ENCODE results near the gene PFDN2.

The PFDN2 gene

GRCh38 chr1:161091093-161091492 lies 26.7 kb downstream of the PFDN2 start:
- Histone ChIP-seq H3K36me3 (replicated peaks; ENCODE audit: insufficient read depth, low read length) (no peaks in the 10 kb centered on the region), H3K4me2 (ENCODE audit: low read depth, low read length) (no peak overlapping the region), H3K9me2 (replicated peaks; ENCODE audit: insufficient read depth, low read length) (no peaks in the 10 kb centered on the region), H3K79me2 (ENCODE audit: low read length) (no peaks in the 10 kb centered on the region), H3K9me3 (replicated peaks; ENCODE audit: insufficient read depth, low read length) (no peaks in the 10 kb centered on the region), H4K20me1 (ENCODE audit: insufficient read depth, low read length) (no peaks in the 10 kb centered on the region), H3F3A (ENCODE audit: insufficient read depth, low read length) (no peaks in the 10 kb centered on the region), H3K27me3 (replicated peaks; ENCODE audit: insufficient read depth, low read length) (no peaks in the 10 kb centered on the region), H3K4me3 (ENCODE audit: low read length) (no peak overlapping the region), H3K4me1 (ENCODE audit: low read length) (0 out of 2 replicates have a peak, but pooled peaks cover 2% of the 10 kb centered on the region), H2AFZ (ENCODE audit: low read length) (no peak overlapping the region), H3K27ac (ENCODE audit: low read length) (no peak overlapping the region), H3K9ac (ENCODE audit: low read length) (no peak overlapping the region)
- TF ChIP-seq EZH2 (optimal IDR thresholded peaks at IDR 0.05; ENCODE audit: low read depth, low read length) (no peak), EZH2phosphoT487 (IDR thresholded peaks at IDR 0.05; ENCODE audit: low read length) (no peak), CTCF (IDR thresholded peaks at IDR 0.05; ENCODE audit: low read length) (no peak)
- no peak for DNase-seq

GRCh38 chr1:161090617-161091016 lies 27.2 kb downstream of the PFDN2 start:
- H2AFZ ChIP-seq (ENCODE audit: low read length): no peak overlapping the region
- H3K4me1 ChIP-seq (ENCODE audit: low read length): no peaks in the 10 kb centered on the region
- no peak overlapping the region for H3K27ac ChIP-seq (ENCODE audit: low read length)

GRCh38 chr1:161089938-161090337 lies 27.9 kb downstream of the PFDN2 start:
- Histone ChIP-seq H4K20me1 (ENCODE audit: insufficient read depth, low read length) (no peaks in the 10 kb centered on the region), H3K9me2 (replicated peaks; ENCODE audit: insufficient read depth, low read length) (no peaks in the 10 kb centered on the region), H3K79me2 (ENCODE audit: low read length) (no peaks in the 10 kb centered on the region), H2AFZ (ENCODE audit: low read length) (no peak overlapping the region), H3F3A (ENCODE audit: insufficient read depth, low read length) (no peaks in the 10 kb centered on the region), H3K36me3 (replicated peaks; ENCODE audit: insufficient read depth, low read length) (no peaks in the 10 kb centered on the region), H3K4me3 (ENCODE audit: low read length) (no peak overlapping the region), H3K9ac (ENCODE audit: low read length) (no peak overlapping the region), H3K27ac (ENCODE audit: low read length) (no peak overlapping the region), H3K9me3 (replicated peaks; ENCODE audit: insufficient read depth, low read length) (no peaks in the 10 kb centered on the region), H3K4me2 (ENCODE audit: low read depth, low read length) (no peak overlapping the region), H3K4me1 (ENCODE audit: low read length) (no peaks in the 10 kb centered on the region), H3K27me3 (replicated peaks; ENCODE audit: insufficient read depth, low read length) (no peaks in the 10 kb centered on the region)
- no peak for DNase-seq
- no peak for TF ChIP-seq EZH2phosphoT487 (IDR thresholded peaks at IDR 0.05; ENCODE audit: low read length)
- TF ChIP-seq CTCF (IDR thresholded peaks at IDR 0.05; ENCODE audit: low read length): no peak
- TF ChIP-seq EZH2 (optimal IDR thresholded peaks at IDR 0.05; ENCODE audit: low read depth, low read length): no peak

More at GRCh38 chr1:161090617-161091016, 27.2 kb downstream of the PFDN2 start:
- H3K4me2 ChIP-seq (ENCODE audit: low read depth, low read length): no peak overlapping the region
- no peaks in the 10 kb centered on the region for H4K20me1 ChIP-seq (ENCODE audit: insufficient read depth, low read length)
- no peaks in the 10 kb centered on the region for H3K9me2 ChIP-seq (replicated peaks; ENCODE audit: insufficient read depth, low read length)
- DNase-seq: no peak
- H3K9ac ChIP-seq (ENCODE audit: low read length): no peak overlapping the region
- TF ChIP-seq CTCF (IDR thresholded peaks at IDR 0.05; ENCODE audit: low read length): no peak
- TF ChIP-seq EZH2 (optimal IDR thresholded peaks at IDR 0.05; ENCODE audit: low read depth, low read length): no peak
- no peak for TF ChIP-seq EZH2phosphoT487 (IDR thresholded peaks at IDR 0.05; ENCODE audit: low read length)
- no peaks in the 10 kb centered on the region for H3K9me3 ChIP-seq (replicated peaks; ENCODE audit: insufficient read depth, low read length)
- no peaks in the 10 kb centered on the region for H3K79me2 ChIP-seq (ENCODE audit: low read length)
- no peaks in the 10 kb centered on the region for H3F3A ChIP-seq (ENCODE audit: insufficient read depth, low read length)
- no peak overlapping the region for H3K4me3 ChIP-seq (ENCODE audit: low read length)
- H3K36me3 ChIP-seq (replicated peaks; ENCODE audit: insufficient read depth, low read length): no peaks in the 10 kb centered on the region
- H3K27me3 ChIP-seq (replicated peaks; ENCODE audit: insufficient read depth, low read length): no peaks in the 10 kb centered on the region

Measured in MM.1S (cell line).